Measurements from ENCODE around the gene ZNF609.
"Not testable (repeated sequence)": the region's sequence is repeated elsewhere in the genome, so short reads cannot be mapped to it uniquely, and the experiment has no call there.

ZNF609 gene

GRCh38 chr15:64600794-64601193, 140.4 kb downstream of the ZNF609 start:
- Histone ChIP-seq H3K4me1 (ENCODE audit: low read length) (peaks cover 14% of the 10 kb centered on the region), H3K9ac (ENCODE audit: low read length) (no peak overlapping the region), H3K27me3 (ENCODE audit: low read depth, low read length) (no peaks in the 10 kb centered on the region), H3K9me3 (ENCODE audit: insufficient read depth, low read length) (no peaks in the 10 kb centered on the region), H3K4me3 (ENCODE audit: low read length) (no peak overlapping the region), H2AFZ (ENCODE audit: low read depth, low read length) (no peak overlapping the region), H3K36me3 (replicated peaks; ENCODE audit: low read depth, low read length) (no peaks in the 10 kb centered on the region), H3K27ac (ENCODE audit: low read length) (no peak overlapping the region), H4K20me1 (ENCODE audit: insufficient read depth, low read length) (peaks cover 12% of the 10 kb centered on the region; the same call in 1 of the 2 replicates), H3K79me2 (ENCODE audit: low read length) (peaks cover 33% of the 10 kb centered on the region; the same call in 1 of the 2 replicates), H3K4me2 (ENCODE audit: low read length) (no peak overlapping the region)
- TF ChIP-seq EZH2phosphoT487 (IDR thresholded peaks at IDR 0.05; ENCODE audit: low read depth) (no peak), CTCF (IDR thresholded peaks at IDR 0.05; ENCODE audit: low read depth, low read length) (no peak)

GRCh38 chr15:64604319-64604718, 143.9 kb downstream of the ZNF609 start:
- H3K36me3 ChIP-seq (replicated peaks; ENCODE audit: low read depth, low read length), result no peaks in the 10 kb centered on the region
- H3K79me2 ChIP-seq (ENCODE audit: low read length), result peaks cover 22% of the 10 kb centered on the region; the same call in 1 of the 2 replicates
- no peak overlapping the region for H3K27ac ChIP-seq (ENCODE audit: low read length)
- H3K9me3 ChIP-seq (ENCODE audit: insufficient read depth, low read length), result no peaks in the 10 kb centered on the region
- H3K27me3 ChIP-seq (ENCODE audit: low read depth, low read length), result no peaks in the 10 kb centered on the region
- no peak overlapping the region for H2AFZ ChIP-seq (ENCODE audit: low read depth, low read length)
- peaks cover 7% of the 10 kb centered on the region for H3K4me1 ChIP-seq (ENCODE audit: low read length)
- H3K9ac ChIP-seq (ENCODE audit: low read length), result no peak overlapping the region
- H4K20me1 ChIP-seq (ENCODE audit: insufficient read depth, low read length), result peaks cover 12% of the 10 kb centered on the region; the same call in 1 of the 2 replicates
- no peak overlapping the region for H3K4me3 ChIP-seq (ENCODE audit: low read length)
- no peak overlapping the region for H3K4me2 ChIP-seq (ENCODE audit: low read length)
- no peak for TF ChIP-seq EZH2phosphoT487 (IDR thresholded peaks at IDR 0.05; ENCODE audit: low read depth)
- TF ChIP-seq CTCF (IDR thresholded peaks at IDR 0.05; ENCODE audit: low read depth, low read length), result no peak

GRCh38 chr15:64607416-64607815, 147.0 kb downstream of the ZNF609 start:
- H3K79me2 ChIP-seq (ENCODE audit: low read length), result peaks cover 14% of the 10 kb centered on the region; the same call in 1 of the 2 replicates
- not testable (repeated sequence) for H3K4me2 ChIP-seq (ENCODE audit: low read length); H4K20me1 ChIP-seq (ENCODE audit: insufficient read depth, low read length)

GRCh38 chr15:64610257-64610919, 150.0 kb downstream of the ZNF609 start:
- H2AFZ ChIP-seq (ENCODE audit: low read depth, low read length), result no peak overlapping the region
- H3K79me2 ChIP-seq (ENCODE audit: low read length), result 0 out of 2 replicates have a peak, but pooled peaks cover 3% of the 10 kb centered on the region
- H3K9ac ChIP-seq (ENCODE audit: low read length), result no peak overlapping the region
- no peak overlapping the region for H3K4me2 ChIP-seq (ENCODE audit: low read length)
- H3K4me1 ChIP-seq (ENCODE audit: low read length), result no peaks in the 10 kb centered on the region
- TF ChIP-seq EZH2phosphoT487 (IDR thresholded peaks at IDR 0.05; ENCODE audit: low read depth) (no peak), CTCF (IDR thresholded peaks at IDR 0.05; ENCODE audit: low read depth, low read length) (no peak)
- no peaks in the 10 kb centered on the region for H3K27me3 ChIP-seq (ENCODE audit: low read depth, low read length)
- H4K20me1 ChIP-seq (ENCODE audit: insufficient read depth, low read length), result peaks cover 6% of the 10 kb centered on the region; the same call in 1 of the 2 replicates
- no peak overlapping the region for H3K27ac ChIP-seq (ENCODE audit: low read length)
- no peaks in the 10 kb centered on the region for H3K36me3 ChIP-seq (replicated peaks; ENCODE audit: low read depth, low read length)
- no peak overlapping the region for H3K4me3 ChIP-seq (ENCODE audit: low read length)
- H3K9me3 ChIP-seq (ENCODE audit: insufficient read depth, low read length), result no peaks in the 10 kb centered on the region

More at GRCh38 chr15:64607416-64607815, 147.0 kb downstream of the ZNF609 start:
- H3K9ac ChIP-seq (ENCODE audit: low read length); H3K9me3 ChIP-seq (ENCODE audit: insufficient read depth, low read length); H3K36me3 ChIP-seq (replicated peaks; ENCODE audit: low read depth, low read length); H3K27me3 ChIP-seq (ENCODE audit: low read depth, low read length); H3K4me3 ChIP-seq (ENCODE audit: low read length); H2AFZ ChIP-seq (ENCODE audit: low read depth, low read length); H3K27ac ChIP-seq (ENCODE audit: low read length); H3K4me1 ChIP-seq (ENCODE audit: low read length): not testable (repeated sequence)
